ENCODE data around the gene RXRA.

RXRA gene

GRCh38 chr9:134325813-134326723 lies at the start of gene RXRA:
RXRA (plus strand) TSS chr9:134326455; CDS start chr9:134326632, 177 bp downstream.
- peaks cover 21% of the 10 kb centered on the region for H3K4me1 ChIP-seq (ENCODE audit: insufficient read depth, low read length)
- no peaks in the 10 kb centered on the region for H3K36me3 ChIP-seq (ENCODE audit: insufficient read depth, low read length)
- H3K9ac ChIP-seq (ENCODE audit: low read depth, low read length), result peak within 1 kb of the TSS; percentile 74
- no peaks in the 10 kb centered on the region for H3K9me3 ChIP-seq (ENCODE audit: control insufficient read depth, insufficient read depth, low read length)

- Histone ChIP-seq H3K9me3 (ENCODE audit: control insufficient read depth, insufficient read depth, low read length) (no peaks in the 10 kb centered on the region), H3K4me1 (ENCODE audit: insufficient read depth, low read length) (no peaks in the 10 kb centered on the region), H3K9ac (ENCODE audit: low read depth, low read length) (no peak overlapping the region), H3K36me3 (ENCODE audit: insufficient read depth, low read length) (no peaks in the 10 kb centered on the region)
These were observed 48.0 kb upstream of the RXRA start for GRCh38 chr9:134278286-134278685.

GRCh38 chr9:134278974-134279640 lies 47.1 kb upstream of the RXRA start:
- Histone ChIP-seq H3K36me3 (ENCODE audit: insufficient read depth, low read length) (no peaks in the 10 kb centered on the region), H3K9me3 (ENCODE audit: control insufficient read depth, insufficient read depth, low read length) (no peaks in the 10 kb centered on the region), H3K4me1 (ENCODE audit: insufficient read depth, low read length) (no peaks in the 10 kb centered on the region), H3K9ac (ENCODE audit: low read depth, low read length) (no peak overlapping the region)

- H3K36me3 ChIP-seq (ENCODE audit: insufficient read depth, low read length), result no peaks in the 10 kb centered on the region
- no peak overlapping the region for H3K9ac ChIP-seq (ENCODE audit: low read depth, low read length)
- H3K4me1 ChIP-seq (ENCODE audit: insufficient read depth, low read length), result no peaks in the 10 kb centered on the region
- no peaks in the 10 kb centered on the region for H3K9me3 ChIP-seq (ENCODE audit: control insufficient read depth, insufficient read depth, low read length)
These were observed 44.1 kb upstream of the RXRA start for GRCh38 chr9:134282138-134282650.

GRCh38 chr9:134283111-134283515 lies 43.1 kb upstream of the RXRA start:
- Histone ChIP-seq H3K4me1 (ENCODE audit: insufficient read depth, low read length) (no peaks in the 10 kb centered on the region; the same call in 1 of the 2 replicates), H3K36me3 (ENCODE audit: insufficient read depth, low read length) (no peaks in the 10 kb centered on the region), H3K9ac (ENCODE audit: low read depth, low read length) (no peak overlapping the region), H3K9me3 (ENCODE audit: control insufficient read depth, insufficient read depth, low read length) (no peaks in the 10 kb centered on the region)

- no peaks in the 10 kb centered on the region for H3K9me3 ChIP-seq (ENCODE audit: control insufficient read depth, insufficient read depth, low read length)
- no peak overlapping the region for H3K9ac ChIP-seq (ENCODE audit: low read depth, low read length)
- no peaks in the 10 kb centered on the region; the same call in 1 of the 2 replicates for H3K4me1 ChIP-seq (ENCODE audit: insufficient read depth, low read length)
- H3K36me3 ChIP-seq (ENCODE audit: insufficient read depth, low read length), result no peaks in the 10 kb centered on the region
These were observed 42.5 kb upstream of the RXRA start for GRCh38 chr9:134283692-134284265.

- no peaks in the 10 kb centered on the region; the same call in 1 of the 2 replicates for H3K4me1 ChIP-seq (ENCODE audit: insufficient read depth, low read length)
- no peaks in the 10 kb centered on the region for H3K9me3 ChIP-seq (ENCODE audit: control insufficient read depth, insufficient read depth, low read length)
- H3K9ac ChIP-seq (ENCODE audit: low read depth, low read length), result no peak overlapping the region
- H3K36me3 ChIP-seq (ENCODE audit: insufficient read depth, low read length), result no peaks in the 10 kb centered on the region
These were observed 42.0 kb upstream of the RXRA start for GRCh38 chr9:134284273-134284672.

GRCh38 chr9:134284741-134285140 lies 41.5 kb upstream of the RXRA start:
- H3K4me1 ChIP-seq (ENCODE audit: insufficient read depth, low read length), result no peaks in the 10 kb centered on the region; the same call in 1 of the 2 replicates
- no peak overlapping the region for H3K9ac ChIP-seq (ENCODE audit: low read depth, low read length)
- no peaks in the 10 kb centered on the region for H3K36me3 ChIP-seq (ENCODE audit: insufficient read depth, low read length)
- H3K9me3 ChIP-seq (ENCODE audit: control insufficient read depth, insufficient read depth, low read length), result no peaks in the 10 kb centered on the region

GRCh38 chr9:134285215-134285845 lies 40.9 kb upstream of the RXRA start:
- H3K9me3 ChIP-seq (ENCODE audit: control insufficient read depth, insufficient read depth, low read length), result no peaks in the 10 kb centered on the region
- H3K36me3 ChIP-seq (ENCODE audit: insufficient read depth, low read length), result no peaks in the 10 kb centered on the region
- H3K9ac ChIP-seq (ENCODE audit: low read depth, low read length), result no peak overlapping the region
- H3K4me1 ChIP-seq (ENCODE audit: insufficient read depth, low read length), result no peaks in the 10 kb centered on the region; the same call in 1 of the 2 replicates

- no peak overlapping the region for H3K9ac ChIP-seq (ENCODE audit: low read depth, low read length)
- no peaks in the 10 kb centered on the region for H3K9me3 ChIP-seq (ENCODE audit: control insufficient read depth, insufficient read depth, low read length)
- H3K36me3 ChIP-seq (ENCODE audit: insufficient read depth, low read length), result no peaks in the 10 kb centered on the region
- no peaks in the 10 kb centered on the region; the same call in 1 of the 2 replicates for H3K4me1 ChIP-seq (ENCODE audit: insufficient read depth, low read length)
These were observed 39.6 kb upstream of the RXRA start for GRCh38 chr9:134286471-134287245.

GRCh38 chr9:134287591-134288491 lies 38.4 kb upstream of the RXRA start:
- Histone ChIP-seq H3K36me3 (ENCODE audit: insufficient read depth, low read length) (no peaks in the 10 kb centered on the region), H3K9me3 (ENCODE audit: control insufficient read depth, insufficient read depth, low read length) (no peaks in the 10 kb centered on the region), H3K4me1 (ENCODE audit: insufficient read depth, low read length) (no peaks in the 10 kb centered on the region; the same call in 1 of the 2 replicates), H3K9ac (ENCODE audit: low read depth, low read length) (no peak overlapping the region)

- Histone ChIP-seq H3K9ac (ENCODE audit: low read depth, low read length) (no peak overlapping the region), H3K9me3 (ENCODE audit: control insufficient read depth, insufficient read depth, low read length) (no peaks in the 10 kb centered on the region), H3K4me1 (ENCODE audit: insufficient read depth, low read length) (peaks cover 2% of the 10 kb centered on the region; the same call in 1 of the 2 replicates), H3K36me3 (ENCODE audit: insufficient read depth, low read length) (no peaks in the 10 kb centered on the region)
These were observed 37.5 kb upstream of the RXRA start for GRCh38 chr9:134288746-134289145.
